Astrocyte (in vitro differentiated cells and primary cell): ENCODE measurements around the gene GPR162.

Experiments
- CTCF ChIP-seq: IDR thresholded peaks from 2 replicates; pipeline ENCODE4 v1.5.1; 2011; ENCODE audit warnings: low read depth, mild to moderate bottlenecking, inconsistent platforms, low read length, moderate library complexity; ENCODE audit not compliant: insufficient read depth
- EZH2 ChIP-seq: IDR thresholded peaks from 2 replicates; pipeline ENCODE4 v1.6.1; 2012; ENCODE audit warnings: mild to moderate bottlenecking, low read length, inconsistent platforms; ENCODE audit not compliant: insufficient read depth

- no peak for TF ChIP-seq CTCF
- no peak for TF ChIP-seq EZH2
Observed at GRCh38 chr12:6851153-6851920, 29.7 kb downstream of the GPR162 start, which contains the start of gene CDCA3.
